HG03575 (cell line): ENCODE results near the gene FAM13B.
"Not testable (repeated sequence)": the region's sequence is repeated elsewhere in the genome, so short reads cannot be mapped to it uniquely, and the experiment has no call there.

Experiments
- ATAC-seq: cut with Tn5 transposase; IDR thresholded peaks from one replicate; pipeline ENCODE4 v1.9.1; 2021; ENCODE audit not compliant: unreplicated experiment, insufficient number of reproducible peaks, low FRiP score; ENCODE audit errors: extremely low read depth

The FAM13B gene

GRCh38 chr5:138032572-138033385 is at the start of gene FAM13B:
FAM13B (minus strand) TSS chr5:138033079; CDS start chr5:138019111, 13,968 bp downstream.
- peak; percentile 1 for ATAC-seq

- ATAC-seq = no peak
Measured at GRCh38 chr5:138082033-138082432, 49.2 kb upstream of the FAM13B start.

- no peak for ATAC-seq
Measured at GRCh38 chr5:138078006-138078643, 45.2 kb upstream of the FAM13B start.

- no peak for ATAC-seq
Measured at GRCh38 chr5:138077064-138077696, 44.3 kb upstream of the FAM13B start.

GRCh38 chr5:138070026-138070425 is 37.1 kb upstream of the FAM13B start:
- ATAC-seq = not testable (repeated sequence)

GRCh38 chr5:138068742-138069600 is 36.1 kb upstream of the FAM13B start:
- ATAC-seq = no peak

GRCh38 chr5:138067945-138068344 is 35.1 kb upstream of the FAM13B start:
- ATAC-seq = no peak

- no peak for ATAC-seq
Measured at GRCh38 chr5:138065102-138065501, 32.2 kb upstream of the FAM13B start.

- no peak for ATAC-seq
Measured at GRCh38 chr5:138064526-138064925, 31.6 kb upstream of the FAM13B start.

GRCh38 chr5:138054847-138055558 is 22.1 kb upstream of the FAM13B start:
- ATAC-seq = no peak

GRCh38 chr5:138054206-138054605 is 21.3 kb upstream of the FAM13B start:
- ATAC-seq = no peak

- ATAC-seq = no peak
Measured at GRCh38 chr5:138053554-138053953, 20.7 kb upstream of the FAM13B start.

GRCh38 chr5:138052718-138053117 is 19.8 kb upstream of the FAM13B start:
- ATAC-seq = not testable (repeated sequence)

GRCh38 chr5:138051441-138052296 is 18.8 kb upstream of the FAM13B start:
- no peak for ATAC-seq

- not testable (repeated sequence) for ATAC-seq
Measured at GRCh38 chr5:138045283-138045682, 12.4 kb upstream of the FAM13B start.

- ATAC-seq = no peak
Measured at GRCh38 chr5:138038826-138039225, 5.9 kb upstream of the FAM13B start.

GRCh38 chr5:138037907-138038633 is 5.2 kb upstream of the FAM13B start:
- no peak for ATAC-seq
